EL (cell line): ENCODE data around the gene COMMD1.
"Not testable (repeated sequence)": the region's sequence is repeated elsewhere in the genome, so short reads cannot be mapped to it uniquely, and the experiment has no call there.

Experiments
- DNase-seq: peaks from one replicate; pipeline ENCODE4 v3.0.0-alpha.2; 2016

Gene COMMD1

DNA sequence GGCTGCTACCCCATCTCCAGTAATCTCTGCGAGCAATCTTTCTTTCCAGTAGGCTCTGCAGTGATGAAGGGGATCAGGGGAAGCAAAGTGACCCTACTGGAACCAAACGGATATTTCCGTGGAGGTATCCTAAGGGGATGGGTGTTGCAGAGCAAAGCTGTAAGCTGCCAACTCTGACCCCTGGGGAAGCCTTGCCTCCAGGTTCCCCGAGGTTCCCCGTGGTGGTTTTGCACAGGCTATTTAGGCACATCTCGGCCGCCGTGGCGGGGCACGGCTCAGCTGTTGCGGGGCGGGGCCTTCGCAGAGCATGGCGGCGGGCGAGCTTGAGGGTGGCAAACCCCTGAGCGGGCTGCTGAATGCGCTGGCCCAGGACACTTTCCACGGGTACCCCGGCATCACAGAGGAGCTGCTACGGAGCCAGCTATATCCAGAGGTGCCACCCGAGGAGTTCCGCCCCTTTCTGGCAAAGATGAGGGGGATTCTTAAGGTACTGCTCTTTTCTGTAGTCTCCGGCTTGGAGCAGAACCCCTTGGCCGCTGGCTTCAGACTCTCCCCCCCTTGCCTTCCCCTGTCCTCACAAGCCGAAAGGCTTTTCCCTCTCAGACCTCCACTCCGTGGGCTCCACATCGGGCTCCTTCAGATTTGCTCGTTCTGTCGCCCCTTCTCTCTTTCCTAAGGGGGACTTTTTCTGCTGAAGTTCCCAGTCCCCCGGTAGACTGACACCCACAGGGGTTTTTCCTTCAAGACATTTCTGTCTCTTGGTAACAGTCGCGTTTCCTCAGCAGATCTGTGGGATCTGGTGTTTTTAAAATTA is at the start of gene COMMD1:
Gene COMMD1, plus strand, starts transcription at position 303 of the 814 bp plus-strand sequence. Its CDS starts 5 bp downstream, at position 308.
- DNase-seq = peak; percentile 69

DNA sequence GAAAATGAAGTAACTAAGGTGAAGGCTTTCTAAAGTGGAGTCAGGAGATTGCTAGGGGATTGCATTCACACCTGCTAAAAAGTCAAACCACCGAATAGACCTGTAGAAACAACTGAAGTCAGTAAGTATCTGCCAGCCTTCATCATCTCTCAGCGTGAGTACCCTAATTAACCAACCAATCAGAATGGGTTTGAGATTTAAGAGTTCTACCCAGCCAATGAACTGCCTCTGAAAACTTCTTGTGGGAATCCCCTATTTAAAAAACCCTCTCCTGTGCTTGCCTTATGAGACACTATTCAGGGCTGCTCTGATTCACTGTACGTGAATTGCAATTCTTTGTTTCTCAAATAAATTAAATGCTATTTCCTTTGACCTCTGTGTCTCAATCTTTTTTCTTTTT is 48.2 kb upstream of the COMMD1 start:
- DNase-seq = no peak

DNA sequence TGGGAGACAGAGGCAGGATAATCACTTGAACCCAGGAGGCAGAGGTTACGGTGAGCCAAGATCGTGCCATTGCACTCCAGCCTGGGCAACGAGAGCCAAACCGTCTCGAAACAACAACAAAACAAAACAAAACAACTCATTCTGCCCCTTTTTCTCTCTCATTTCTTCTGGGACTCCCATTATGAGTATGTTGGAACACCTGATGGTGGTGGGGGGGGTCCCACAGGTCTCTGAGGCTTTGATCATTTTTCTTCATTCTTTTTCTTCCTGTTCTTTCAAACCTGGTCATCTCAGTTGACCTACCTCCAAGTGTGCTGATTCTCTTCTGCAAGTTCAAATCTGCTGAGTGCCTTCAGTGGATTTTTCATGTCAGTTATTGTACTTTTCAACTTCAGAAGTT is 43.4 kb upstream of the COMMD1 start:
- DNase-seq = no peak

DNA sequence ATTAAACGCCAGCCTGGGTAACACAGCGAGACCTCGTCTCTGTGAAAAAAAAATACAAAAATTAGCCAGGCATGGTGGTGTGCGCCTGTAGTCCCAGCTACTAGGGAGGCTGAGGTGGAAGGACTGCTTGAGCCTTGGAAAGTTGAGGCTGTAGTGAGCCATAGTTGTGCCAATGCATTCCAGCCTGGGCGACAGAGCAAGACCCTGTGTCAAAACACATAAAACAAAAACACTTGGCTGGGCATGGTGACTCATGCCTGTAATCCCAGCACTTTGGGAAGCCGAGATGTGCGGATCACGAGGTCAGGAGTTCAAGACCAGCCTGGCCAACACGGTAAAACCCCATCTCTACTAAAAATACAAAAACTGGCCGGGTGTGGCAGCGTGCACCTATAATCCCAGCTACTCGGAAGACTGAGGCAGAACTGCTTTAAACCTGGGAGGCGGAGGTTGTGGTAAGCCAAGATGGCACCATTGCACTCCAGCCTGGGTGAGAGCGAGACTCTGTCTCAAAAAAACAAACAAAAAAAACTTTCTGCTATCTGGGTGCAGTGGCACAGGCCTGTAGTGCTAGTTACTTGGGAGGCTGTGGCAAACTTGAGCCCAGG is 38.9 kb upstream of the COMMD1 start:
- not testable (repeated sequence) for DNase-seq

DNA sequence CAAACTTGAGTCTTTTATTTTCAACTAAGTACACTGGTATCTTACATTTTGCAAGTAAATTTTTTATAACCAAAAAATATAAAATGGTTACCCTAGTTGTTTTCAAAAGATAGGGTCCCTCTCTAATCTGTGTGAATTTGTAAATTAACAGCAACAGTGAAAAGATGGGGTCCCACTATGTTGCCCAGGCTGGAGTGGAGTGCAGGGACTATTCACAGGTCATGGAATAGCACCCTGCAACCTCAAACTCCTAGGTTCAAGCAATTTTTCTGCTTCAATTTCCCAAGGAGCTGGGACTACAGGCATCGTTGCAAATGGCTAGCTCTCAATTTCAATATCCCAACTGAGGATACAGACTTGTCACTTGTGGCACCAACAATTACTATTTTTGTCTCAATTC is 29.1 kb upstream of the COMMD1 start:
- no peak for DNase-seq

DNA sequence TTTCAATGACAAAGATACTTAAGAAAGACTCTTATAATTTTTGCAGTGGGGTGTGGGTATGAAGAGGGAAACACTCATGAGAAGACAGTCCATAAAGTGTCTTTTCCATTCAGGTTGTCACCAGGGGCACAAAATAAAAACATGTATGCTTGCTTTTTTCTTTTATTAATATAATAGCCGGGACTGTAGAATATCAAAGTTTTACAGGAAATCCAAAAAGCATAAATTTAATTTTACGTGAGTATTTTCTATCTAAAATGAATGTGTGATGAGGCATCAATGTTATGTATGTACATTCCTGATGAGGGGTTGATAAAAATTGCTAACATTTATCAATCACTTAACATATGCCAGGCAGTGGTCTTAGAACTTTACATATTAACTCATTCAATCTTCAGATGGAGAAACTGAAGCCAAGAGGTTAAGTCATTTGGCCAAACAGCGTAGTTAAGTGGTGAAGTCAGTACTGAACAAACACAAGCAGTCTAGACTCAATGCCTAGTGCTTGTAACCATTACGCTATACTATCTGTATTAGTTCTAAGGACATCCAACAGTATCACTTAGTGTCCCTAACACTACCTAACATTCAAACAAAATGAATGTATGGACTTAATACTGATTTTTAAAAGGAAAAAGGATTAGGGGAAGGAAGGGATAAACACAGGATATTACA is 27.8 kb upstream of the COMMD1 start:
- no peak for DNase-seq

DNA sequence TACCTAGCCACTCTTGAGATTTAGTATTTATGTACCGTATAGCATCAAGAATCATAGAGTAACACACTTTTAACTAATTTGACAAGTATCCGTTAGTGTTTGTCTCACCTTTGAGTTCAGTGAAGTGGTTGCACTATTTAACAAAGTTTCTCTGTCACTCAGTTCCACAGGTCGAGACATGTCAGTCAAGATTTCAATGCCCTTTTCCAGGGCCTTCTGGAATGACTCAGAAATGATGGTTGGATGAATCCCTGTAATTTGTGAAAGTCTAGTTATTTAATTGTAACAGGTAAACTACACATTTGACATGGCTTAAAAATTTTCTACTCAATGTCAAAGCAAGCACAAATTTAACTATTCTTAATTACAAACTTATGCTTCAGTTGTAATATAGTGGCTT is 26.7 kb upstream of the COMMD1 start:
- no peak for DNase-seq

DNA sequence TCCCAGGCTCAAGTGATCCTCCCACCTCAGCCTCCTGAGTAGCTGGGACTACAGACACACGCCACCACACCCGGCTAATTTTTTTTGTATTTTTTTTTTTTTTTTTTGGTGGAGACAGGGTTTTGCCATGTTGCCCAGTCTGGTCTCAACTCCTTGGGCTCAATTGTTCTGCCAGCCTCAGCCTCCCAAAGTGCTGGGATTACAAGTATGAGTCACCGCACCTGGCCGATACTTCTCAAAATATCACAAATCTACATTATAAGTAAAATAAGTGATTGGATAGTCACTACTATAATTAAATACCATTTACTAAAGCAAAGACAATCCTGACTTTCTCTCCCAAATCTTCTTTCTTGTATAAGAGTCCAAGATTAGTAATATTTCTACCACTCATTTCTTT is 26.1 kb upstream of the COMMD1 start:
- not testable (repeated sequence) for DNase-seq

DNA sequence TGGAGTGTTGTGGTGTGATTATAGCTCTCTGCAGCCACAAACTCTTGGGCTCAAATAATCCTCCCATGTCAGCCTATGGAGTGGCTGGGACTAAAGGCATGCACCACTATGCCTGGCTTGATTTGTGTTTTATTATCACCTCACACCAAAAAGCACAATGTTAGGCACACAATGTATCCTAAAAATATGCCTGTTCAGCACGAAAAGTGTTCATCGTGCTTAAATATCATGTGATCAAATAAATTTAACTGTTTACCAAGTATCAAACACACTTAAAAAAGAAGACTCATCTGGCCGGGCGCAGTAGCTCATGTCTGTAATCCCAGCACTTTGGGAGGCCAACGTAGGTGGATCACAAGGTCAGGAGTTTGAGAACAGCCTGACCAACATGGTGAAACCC is 22.6 kb upstream of the COMMD1 start:
- DNase-seq = no peak

DNA sequence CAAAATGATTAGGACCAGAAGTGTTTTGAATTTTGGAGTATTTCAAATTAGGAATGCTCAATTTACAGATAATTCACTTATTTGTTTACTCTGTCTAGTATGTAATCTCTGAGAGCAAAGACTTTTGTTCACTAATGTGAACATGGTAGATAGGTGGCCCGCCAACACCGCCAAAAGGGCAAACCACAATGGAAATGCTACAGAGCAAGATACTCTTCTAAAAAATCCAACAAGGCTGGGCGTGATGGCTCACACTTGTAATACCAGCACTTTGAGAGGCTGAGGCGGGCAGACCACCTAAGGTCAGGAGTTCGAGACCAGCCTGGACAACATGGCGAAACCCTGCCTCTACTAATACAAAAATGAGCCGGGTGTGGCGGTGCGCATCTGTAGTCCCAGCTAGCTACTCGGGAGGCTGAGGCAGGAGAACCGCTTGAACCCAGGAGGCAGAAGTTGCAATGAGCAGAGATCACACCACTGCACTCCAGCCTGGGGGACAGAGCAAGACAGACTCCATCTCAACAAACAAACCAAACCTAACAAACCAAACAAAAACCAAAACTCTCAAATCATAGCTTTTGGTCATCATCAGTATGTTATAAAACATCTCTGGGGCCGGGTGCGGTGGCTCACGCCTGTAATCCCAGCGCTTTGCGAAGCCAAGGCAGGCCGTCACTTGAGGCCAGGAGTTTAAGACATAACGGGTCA is 19.4 kb upstream of the COMMD1 start:
- DNase-seq = no peak

DNA sequence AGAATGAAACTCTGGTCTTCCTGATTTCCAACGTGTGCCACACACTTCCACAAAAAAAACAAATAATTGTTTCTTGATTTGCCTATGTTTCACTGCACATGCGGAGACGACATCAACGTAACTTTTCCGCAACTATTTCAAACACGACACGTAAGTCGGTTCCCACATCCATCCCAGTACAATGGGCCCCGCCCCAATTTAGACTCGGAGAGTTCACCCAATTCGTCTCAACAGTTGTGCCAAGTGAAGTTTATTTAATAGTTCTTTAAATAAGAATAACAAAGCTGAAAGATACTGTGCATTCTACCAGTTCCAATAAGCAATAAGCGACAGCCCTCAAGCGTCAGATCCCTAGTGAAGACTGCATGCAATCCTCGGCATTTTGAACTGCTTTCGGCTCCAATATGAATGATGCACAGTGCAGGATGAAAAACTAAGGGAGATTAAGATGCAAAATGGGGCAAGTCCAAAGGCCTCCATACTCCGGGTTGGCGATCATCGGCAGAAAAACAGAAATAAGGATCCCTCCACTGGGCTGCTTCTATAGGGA is 17.7 kb upstream of the COMMD1 start:
- DNase-seq = peak; percentile 38

DNA sequence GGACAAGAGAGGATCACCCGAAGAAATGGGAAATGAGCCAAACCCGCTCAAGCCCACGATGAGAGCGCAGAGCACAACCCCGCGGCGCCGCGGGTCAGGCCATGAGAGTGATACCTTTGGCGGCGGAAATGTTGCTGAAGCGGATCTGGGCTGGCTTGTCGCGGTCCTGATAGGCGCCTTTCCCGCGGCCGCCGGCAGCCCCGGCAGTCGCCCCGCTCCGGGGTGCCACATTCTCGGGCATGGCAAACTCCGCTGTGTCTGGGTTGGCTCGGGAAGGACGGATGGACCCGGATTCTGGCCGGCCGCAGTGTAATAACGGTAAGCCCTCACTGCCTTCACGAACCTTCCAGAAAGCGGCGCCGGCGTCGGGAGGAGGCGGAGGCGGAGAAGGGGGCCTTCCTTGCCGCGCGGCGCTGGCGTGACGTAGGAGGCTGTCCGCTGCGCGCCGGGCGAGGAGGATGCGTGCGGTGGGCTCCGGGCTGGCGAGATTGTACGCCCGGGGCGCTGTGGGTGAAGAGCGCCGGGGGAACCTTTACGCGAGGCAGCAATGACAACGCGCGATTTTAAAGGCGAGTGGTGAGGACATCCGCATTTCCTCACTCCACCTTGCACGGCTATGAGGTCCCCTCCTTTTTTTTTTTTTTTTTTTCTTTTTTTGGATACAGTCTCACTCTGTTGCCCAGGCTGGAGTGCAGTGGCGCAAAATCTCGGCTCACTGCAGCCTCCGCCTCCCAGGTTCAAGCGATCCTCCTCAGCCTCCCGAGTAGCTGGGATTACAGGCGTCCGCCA is 17.0 kb upstream of the COMMD1 start, which contains the start of gene CCT4:
Gene CCT4, minus strand, starts transcription at position 390 of the 789 bp plus-strand sequence. Its CDS starts 149 bp downstream, at position 241.
- peak; percentile 84 for DNase-seq

DNA sequence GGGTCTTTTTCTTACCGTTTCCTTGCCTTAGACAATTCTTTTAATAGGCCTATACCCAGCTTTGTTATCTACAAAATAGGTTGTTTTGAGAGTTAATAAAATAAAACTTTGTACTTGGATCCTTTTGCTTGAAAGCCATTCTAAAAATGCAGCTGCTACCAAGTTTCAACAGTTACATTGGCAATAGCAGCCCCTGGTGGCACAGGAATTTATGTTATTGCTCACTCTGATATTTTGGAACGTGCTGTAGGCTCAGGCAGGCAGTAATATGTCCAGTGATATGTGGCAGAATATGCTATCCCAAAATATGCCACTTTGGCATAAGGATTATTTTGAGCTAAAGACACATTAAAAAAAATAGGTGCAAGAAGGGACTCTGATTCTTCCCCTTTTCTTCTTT is 6.7 kb upstream of the COMMD1 start:
- peak; percentile 20 for DNase-seq

DNA sequence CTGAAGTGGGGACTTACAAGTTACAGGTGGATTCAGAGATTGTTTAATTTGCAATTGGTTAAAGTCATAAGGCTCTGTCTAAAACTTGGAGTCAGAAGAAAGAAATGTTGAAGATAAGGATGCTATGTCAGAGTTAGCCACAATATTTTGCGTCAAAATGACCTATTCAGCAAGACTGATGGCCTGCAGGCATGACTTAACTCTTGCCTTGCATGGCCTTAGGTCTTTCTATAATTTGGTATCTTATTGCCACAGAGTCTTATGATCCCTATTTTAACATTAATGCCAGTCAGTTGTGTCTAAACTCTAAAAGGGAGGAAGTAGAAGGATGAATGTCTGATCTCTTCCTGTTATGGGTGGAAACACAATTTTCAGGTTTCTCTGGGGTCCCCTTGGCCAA is 5.2 kb upstream of the COMMD1 start:
- DNase-seq = no peak

DNA sequence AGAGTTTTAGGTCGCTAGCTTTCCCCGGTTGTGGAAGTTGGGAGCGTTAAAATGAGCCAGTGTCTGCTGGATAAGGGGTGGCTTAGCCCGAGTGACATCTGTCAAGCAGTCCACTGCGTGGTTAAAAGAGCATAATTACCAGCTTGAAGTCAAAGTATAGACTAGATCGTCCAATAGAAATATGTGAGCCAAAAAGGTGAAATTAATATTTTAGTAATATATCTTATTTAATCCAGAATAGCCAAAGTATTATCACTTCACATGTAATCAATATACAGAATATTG is 654 bp downstream of the COMMD1 start:
- DNase-seq = no peak

DNA sequence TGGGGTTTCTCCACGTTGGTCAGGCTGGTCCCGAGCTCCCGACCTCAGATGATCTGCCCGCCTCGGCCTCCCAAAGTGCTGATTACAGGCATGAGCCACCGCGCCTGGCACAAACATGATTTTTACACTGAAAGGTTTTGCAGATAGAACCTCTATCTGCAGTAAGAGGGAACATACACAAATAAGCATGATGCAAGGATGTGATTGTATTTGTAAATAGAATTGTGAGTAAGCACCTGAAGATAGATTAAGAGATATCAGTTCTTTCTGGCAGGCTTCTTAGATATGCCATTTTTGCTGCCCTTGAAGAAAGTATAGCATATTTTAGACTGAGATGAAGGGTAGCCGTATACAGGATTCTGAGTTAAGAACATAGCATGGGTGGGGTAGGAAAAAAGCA is 3.6 kb downstream of the COMMD1 start:
- no peak for DNase-seq

DNA sequence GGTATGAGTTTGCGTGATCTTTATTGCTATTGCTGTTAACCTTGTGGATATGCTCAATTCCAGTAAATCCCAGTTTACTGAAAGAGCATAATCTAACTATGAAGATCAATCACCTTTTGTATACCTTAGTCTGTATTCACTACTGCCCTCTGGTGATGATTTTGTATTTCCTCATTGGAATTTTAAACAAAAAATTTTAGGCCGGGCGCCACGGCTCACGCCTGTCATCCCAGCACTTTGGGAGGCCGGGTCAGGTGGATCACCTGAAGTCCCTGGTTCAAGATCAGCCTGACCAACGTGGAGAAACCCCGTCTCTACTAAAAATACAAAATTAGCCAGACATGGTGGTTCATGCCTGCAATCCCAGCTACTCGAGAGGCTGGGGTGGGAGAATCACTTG is 5.1 kb downstream of the COMMD1 start:
- no peak for DNase-seq

DNA sequence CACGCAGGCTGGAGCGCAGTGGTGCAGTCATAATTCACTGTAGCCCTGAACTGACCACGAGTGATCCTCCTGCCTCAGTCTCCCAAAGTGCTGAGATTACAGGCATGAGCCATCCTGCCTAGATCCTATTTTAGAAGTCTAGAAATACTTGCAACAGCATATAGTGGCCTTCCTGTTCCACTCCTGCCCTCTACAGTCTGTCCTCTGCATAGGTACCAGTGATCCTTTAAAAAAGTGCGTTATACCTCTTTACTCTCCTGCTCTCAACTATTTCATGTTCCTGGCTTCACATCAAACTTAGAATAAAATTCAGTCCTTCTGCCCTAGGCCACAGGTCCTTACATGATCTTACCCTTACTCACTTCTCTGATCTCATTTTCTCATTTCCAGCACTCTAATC is 6.0 kb downstream of the COMMD1 start:
- DNase-seq = no peak

DNA sequence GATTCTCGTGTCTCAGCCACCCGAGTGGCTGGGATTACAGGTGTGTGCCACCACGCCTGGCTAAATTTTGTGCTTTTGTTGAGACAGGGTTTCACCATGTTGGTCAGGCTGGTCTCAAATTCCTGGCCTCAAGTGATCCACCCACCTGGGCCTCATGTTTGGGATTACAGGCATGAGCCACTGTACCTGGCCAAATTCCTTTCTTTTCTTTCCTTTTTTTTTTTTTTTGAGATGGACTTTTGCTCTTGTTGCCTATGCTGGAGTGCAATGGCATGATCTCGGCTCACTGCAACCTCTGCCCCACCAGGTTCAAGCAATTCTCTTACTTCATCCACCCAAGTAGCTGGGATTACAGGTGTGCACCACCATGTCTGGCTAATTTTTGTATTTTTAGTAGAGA is 9.3 kb downstream of the COMMD1 start:
- DNase-seq = not testable (repeated sequence)

DNA sequence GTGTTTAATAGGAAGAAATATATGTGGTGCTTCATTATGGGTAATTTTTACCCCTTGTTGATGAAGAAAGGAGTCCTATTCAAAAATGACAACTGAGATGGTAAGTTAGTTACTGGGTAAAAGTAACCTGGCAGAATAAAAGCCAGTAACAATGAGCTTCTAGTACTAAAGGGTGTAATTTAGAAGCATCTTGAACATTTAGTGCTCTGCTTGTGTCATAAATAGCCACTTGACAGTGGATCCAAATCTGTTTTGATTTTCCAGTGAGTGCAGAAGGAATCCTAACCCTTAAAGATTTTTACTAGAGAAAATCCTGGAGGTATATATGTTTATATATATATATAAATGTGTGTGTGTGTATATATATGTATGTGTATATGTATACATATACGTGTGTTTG is 15.1 kb downstream of the COMMD1 start:
- no peak for DNase-seq

DNA sequence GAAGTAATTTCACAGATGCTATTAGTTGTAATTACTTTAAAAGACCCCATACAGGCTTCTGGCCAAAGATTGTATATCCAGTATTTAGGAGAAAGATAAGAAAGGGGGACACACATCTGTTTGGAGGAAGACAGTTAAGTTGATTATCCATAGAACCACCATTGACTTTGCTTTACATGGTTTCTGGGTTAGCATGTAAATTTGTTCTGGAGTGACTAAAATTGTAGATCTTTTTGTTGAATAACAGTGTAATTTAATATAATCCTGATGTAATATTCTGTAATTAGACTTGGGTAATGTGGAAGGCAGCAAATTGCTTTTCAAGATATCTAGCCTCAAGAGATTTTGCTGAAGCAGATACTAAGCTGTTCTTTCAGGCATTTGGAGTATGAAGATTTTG is 17.2 kb downstream of the COMMD1 start:
- DNase-seq = no peak

DNA sequence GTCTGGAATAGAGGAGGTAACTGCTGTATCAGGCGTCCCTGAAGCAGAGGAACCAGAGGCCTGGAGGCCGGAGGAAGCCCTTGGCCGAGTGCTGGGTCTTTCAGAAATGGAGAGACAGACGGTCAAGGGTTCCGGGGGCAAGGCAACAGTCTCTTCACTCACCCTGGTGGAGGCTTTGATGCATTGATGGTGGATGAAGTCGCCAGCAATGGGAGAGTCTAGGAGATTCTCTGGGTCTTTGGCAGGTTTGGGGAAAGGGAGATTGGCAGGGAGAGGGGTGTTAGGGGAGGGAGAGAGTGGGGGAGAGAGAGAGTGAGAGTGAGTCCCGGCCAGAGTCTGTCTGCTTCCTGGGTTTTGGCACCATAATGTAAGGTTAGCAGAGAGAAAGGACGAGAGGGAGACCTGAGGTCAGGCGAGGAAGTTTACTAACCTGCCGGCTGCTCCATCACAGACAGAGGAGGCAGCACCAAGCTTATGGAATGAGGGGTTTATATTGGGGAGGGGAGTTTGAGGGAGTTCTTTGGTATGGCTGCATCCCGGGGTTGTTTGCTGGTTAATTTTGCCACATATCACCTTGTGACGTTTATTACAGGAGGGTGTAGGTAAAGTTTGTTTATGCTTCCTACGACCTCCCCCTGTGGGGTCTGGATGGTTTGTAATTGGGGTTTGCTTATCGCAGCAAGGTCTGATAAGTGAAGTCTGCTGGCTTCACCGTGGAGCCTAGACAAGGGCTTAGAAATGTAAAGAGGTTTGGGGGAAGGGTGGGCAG is 19.6 kb downstream of the COMMD1 start:
- no peak for DNase-seq
